ENCODE results near the gene UBE2QL1.

GRCh38 chr5:6424700-6425099 is 24.0 kb upstream of the UBE2QL1 start:
- no peak for TF ChIP-seq CTCF (IDR thresholded peaks at IDR 0.05)
- no peak for TF ChIP-seq POLR2A (IDR thresholded peaks at IDR 0.05)
- no peak for TF ChIP-seq EP300 (IDR thresholded peaks at IDR 0.05)

All from tibial nerve (tissue), 4 donors.